GM21528 (cell line): Measurements from ENCODE around the gene PTPRR.

Experiments used
- ATAC-seq: cut with Tn5 transposase; IDR thresholded peaks from one replicate; pipeline ENCODE4 v1.9.1; 2021; ENCODE audit warnings: mild to moderate bottlenecking, moderate library complexity; ENCODE audit not compliant: unreplicated experiment, low FRiP score

PTPRR gene

DNA sequence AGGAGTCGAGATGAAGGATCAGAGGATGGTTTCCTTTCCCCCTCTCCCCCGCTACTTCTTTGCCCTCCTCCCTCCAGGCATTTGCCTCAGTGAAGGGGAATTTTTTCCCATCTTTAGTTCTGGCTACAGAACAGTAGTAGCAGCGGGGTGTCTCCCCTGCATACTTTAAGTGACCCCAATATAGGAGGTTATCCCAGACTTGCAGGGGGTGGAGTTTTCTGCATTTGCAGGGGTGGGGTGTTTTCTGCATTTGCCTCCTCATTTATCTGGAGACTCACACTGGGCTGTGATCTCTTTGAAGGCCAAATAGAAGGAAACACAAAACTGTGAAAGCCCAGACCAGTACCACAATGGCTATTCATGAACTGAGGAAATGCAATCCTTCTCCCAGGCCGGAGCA is 303.1 kb downstream of the PTPRR start:
- no peak for ATAC-seq

- ATAC-seq: no peak
Measured at GRCh38 chr12:70615174-70615866, 305.2 kb downstream of the PTPRR start.

- ATAC-seq: no peak
Measured at GRCh38 chr12:70609739-70610491, 310.6 kb downstream of the PTPRR start.

- ATAC-seq: no peak
Measured at GRCh38 chr12:70609203-70609602, 311.3 kb downstream of the PTPRR start.

DNA sequence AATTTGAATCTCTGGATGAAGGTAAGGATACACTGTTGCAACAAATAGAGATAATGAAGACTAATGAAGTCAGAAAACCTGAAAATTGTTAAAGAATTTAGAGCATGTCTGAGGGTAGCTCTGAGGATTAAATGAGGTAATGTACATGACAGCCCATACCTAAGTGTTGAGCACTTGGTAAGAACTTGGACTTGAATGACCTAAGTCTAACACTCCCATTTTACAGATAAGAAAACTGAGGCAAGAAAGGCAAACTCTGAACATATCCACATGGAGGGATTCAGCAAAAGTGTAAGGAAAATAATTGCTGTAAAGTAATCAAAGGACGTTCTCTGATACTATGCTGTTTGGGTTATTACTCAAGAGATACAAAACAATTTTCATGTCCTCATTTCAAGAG is 312.4 kb downstream of the PTPRR start:
- no peak for ATAC-seq

DNA sequence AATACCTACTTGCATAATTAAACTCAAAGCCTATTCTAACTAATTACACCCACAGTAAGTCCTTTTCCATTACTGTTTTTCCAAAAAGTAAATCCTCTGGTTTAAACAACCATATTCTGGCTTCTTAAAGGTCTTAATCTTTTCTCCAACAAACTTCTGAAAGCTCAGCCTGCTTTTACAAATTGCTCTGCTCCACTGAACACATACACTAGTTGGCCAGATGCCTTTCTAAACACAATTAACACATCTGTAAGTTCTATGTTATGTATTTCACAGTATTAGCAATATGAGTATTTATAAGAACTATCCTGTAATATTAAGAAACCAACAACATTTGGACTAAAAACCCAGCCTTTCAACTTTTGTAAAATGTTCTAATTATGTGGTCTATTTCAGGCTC is 313.4 kb downstream of the PTPRR start:
- no peak for ATAC-seq

- no peak for ATAC-seq
Measured at GRCh38 chr12:70605976-70606375, 314.6 kb downstream of the PTPRR start.

DNA sequence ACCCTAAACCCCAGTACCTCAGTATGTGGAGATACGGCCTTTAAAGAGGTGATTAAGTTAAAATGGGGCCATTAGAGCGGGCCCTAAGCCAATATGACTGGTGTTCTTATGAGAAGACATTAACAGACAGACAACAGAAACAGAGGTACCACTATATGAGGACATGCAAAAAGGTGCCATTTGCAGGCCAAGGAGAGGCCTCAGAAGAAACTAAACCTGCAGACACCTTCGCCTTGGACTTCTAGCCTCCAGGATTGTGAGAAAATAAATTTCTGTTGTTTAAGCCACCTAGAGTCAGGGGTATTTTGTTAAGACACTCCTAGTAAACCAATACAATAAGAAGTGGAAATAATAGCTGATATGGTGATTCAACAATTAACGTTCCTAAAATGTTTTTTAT is 315.9 kb downstream of the PTPRR start:
- ATAC-seq: no peak

DNA sequence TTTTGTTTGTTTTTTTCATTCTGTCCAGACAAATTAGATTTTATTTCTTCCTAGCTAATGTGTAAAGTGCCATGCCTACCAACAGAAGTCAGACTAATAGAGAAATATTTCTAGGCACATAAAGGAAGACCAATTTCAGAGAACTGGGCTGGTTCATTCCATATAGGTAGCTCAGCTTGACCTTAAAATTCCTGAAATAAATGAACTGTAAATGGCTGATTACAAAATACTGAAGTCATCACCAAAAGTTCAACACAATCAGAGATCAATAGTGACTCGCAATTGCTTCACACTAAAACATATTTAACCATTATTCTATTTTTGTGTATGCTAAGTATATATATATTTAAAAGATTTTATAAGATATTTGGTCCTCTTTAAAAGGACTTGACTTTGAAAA is 317.5 kb downstream of the PTPRR start:
- ATAC-seq: no peak

DNA sequence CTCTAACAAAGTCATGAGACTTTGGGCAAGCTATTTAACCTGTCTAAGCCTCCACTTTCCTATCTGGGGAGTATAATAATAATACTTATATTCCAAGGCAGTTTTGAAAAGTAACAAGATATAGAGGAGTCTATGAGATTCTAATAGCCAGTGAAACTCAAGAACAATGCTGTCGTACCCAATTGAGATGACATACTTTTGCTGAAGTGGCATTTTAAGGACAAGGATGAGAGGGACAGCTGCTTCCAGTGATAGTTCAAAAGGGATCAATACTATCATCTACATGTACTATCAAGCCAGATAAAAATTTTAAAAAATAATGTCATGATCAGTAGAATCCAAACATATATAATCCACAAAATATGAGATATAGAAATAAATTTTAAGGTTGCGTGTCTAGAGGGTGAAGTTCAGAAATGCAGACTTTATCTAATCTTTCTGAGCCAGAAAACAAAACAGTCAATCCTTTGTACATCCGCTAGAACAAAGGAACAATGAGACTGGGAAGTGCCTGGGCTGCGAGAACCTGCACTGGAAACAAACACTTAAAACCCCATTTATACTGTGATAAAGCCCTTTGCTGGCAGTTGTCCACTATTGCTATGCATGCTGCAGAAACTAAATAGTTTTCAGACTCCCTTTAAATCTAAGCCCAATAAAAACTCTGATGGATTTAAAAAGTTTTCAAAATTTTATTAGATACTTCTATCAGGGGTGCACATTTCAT is 321.9 kb downstream of the PTPRR start:
- no peak for ATAC-seq

DNA sequence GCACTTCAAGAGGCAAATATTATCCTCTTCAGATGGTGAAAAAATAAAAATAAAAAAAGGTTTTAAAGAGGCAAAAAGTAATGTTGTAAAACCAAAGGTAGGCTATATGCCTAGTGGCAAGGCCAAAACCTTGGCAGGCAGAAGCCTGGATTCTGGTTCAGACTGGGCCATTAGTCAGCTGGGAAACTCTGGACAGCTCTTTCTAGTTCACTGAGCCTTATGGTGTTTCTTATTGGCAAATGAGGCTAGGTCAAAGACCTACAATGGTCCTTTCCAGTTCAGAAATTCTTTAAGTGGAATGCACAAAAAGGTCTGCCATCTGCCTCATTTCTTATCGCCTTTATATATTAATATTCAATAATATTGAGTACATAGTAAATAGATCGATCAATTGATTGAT is 327.9 kb downstream of the PTPRR start:
- ATAC-seq: no peak

DNA sequence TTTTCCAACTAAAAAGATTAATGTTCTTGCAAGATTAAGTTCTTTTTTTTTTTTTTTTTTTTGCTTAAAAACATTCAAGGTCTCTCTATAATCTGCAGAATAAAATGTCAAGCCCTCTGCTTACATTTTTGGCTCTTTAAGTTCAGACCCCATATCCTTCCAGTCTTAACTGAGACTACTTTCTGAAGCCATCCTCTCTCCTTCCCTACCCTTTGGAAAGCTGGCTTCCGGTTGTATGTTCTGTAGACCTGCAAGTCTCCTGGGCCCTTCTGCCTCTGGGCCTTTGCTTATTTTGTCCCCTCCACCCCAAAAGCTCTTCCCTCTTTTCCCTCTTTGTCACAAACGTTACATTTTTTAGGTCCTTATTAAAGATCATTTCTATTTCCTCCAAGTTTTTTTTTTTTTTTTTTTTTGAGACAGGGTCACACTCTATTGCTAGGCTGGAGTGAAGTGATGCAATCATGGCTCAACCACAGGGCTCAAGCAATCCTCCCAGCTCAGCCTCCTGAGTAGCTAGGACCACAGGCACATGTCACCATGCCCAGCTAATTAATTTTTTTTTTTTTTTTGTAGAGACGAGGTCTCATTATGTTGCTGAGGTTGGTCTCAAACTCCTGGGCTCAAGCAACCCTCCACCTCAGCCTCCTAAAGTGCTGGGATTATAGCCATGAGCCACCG is 329.9 kb downstream of the PTPRR start:
- no peak for ATAC-seq

- no peak for ATAC-seq
Measured at GRCh38 chr12:70590051-70590450, 330.5 kb downstream of the PTPRR start.
